Fibroblast of villous mesenchyme (primary cell): ENCODE measurements around the gene AP4B1. TPM values are rescaled to one million over a fixed set of nuclear protein-coding genes. Genes with fewer than 3 reads are reported as not detected.
A peak's percentile ranks its signal among the peaks of the same experiment; 100 is the strongest.

Experiments used
- DNase-seq: peaks from one replicate; pipeline ENCODE4 v3.0.0-alpha.2; 2010; ENCODE audit warnings: low read depth
- H3K4me3 ChIP-seq: 2 replicates; pipeline ENCODE4 v1.5.1; 2011; ENCODE audit warnings: low read depth, mild to moderate bottlenecking, low read length
- total RNA-seq: library from RNA; depleted of rRNA; stranded (reverse); fragments of >200 nt; gene quantifications from 2 replicates; pipeline ENCODE4 v1.2.3, GENCODE V29; 2012
- TF ChIP-seq, protein P1 (sequence below): IDR thresholded peaks from 2 replicates; pipeline ENCODE4 v1.5.1; 2012; ENCODE audit warnings: low read depth, mild to moderate bottlenecking, low read length; ENCODE audit not compliant: insufficient read depth

Gene AP4B1
- total RNA-seq, 1 donor = 19.4 TPM

DNA sequence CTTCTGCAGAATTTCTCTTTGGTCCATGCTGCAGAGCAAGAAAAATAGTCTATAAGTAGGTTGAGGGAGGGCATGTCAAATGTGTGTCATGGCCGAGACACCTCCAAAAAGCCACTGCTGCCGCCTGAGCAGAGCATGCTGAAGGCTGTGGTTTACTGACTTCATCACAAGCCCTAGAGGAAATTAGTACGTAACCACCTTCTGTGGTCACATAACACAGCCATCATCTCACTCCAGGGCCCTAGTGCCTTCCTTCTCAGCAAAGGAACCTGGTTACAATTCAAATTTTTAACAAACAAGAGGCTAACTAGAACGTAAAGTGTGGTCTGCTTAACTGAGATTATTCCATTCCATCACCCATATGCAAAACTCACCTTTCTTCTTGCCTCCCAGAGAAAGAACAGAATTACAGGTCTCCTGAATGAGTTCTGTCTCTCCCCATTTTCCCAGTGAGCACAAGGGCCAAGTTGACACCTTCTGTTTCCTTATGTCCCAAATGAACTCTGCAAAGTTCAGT is 32.9 kb downstream of the AP4B1 start, which contains the start of gene PTPN22:
Gene PTPN22 (minus strand): TSS at position 116 of the 517 bp plus-strand sequence.
- H3K4me3 ChIP-seq = no peak within 1 kb of the TSS
- TF ChIP-seq, protein P1, sequence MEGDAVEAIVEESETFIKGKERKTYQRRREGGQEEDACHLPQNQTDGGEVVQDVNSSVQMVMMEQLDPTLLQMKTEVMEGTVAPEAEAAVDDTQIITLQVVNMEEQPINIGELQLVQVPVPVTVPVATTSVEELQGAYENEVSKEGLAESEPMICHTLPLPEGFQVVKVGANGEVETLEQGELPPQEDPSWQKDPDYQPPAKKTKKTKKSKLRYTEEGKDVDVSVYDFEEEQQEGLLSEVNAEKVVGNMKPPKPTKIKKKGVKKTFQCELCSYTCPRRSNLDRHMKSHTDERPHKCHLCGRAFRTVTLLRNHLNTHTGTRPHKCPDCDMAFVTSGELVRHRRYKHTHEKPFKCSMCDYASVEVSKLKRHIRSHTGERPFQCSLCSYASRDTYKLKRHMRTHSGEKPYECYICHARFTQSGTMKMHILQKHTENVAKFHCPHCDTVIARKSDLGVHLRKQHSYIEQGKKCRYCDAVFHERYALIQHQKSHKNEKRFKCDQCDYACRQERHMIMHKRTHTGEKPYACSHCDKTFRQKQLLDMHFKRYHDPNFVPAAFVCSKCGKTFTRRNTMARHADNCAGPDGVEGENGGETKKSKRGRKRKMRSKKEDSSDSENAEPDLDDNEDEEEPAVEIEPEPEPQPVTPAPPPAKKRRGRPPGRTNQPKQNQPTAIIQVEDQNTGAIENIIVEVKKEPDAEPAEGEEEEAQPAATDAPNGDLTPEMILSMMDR = no peak

DNA sequence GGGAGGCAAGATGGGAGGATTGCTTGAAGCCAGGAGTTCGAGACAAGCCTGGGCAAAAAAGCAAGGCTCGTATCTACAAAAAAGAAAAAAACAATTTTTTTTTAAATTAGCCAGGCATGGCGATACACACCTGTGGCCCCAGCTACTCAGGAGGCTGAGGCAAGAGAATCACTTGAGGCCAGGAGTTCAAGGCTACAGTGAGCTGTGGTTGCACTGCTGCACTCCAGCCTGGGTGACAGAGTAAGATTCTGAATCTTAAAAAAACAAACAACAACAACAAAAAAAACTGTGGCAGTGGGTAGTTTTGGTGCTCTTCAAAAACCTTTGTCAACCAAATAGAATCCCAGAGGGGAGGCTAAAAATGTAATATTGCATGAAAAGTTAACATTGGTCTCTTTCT is 33.8 kb downstream of the AP4B1 start:
- TF ChIP-seq, protein P1 = no peak

More for the DNA sequence above, 32.9 kb downstream of the AP4B1 start, which contains the start of gene PTPN22:
- peak; percentile 42 for DNase-seq

DNA sequence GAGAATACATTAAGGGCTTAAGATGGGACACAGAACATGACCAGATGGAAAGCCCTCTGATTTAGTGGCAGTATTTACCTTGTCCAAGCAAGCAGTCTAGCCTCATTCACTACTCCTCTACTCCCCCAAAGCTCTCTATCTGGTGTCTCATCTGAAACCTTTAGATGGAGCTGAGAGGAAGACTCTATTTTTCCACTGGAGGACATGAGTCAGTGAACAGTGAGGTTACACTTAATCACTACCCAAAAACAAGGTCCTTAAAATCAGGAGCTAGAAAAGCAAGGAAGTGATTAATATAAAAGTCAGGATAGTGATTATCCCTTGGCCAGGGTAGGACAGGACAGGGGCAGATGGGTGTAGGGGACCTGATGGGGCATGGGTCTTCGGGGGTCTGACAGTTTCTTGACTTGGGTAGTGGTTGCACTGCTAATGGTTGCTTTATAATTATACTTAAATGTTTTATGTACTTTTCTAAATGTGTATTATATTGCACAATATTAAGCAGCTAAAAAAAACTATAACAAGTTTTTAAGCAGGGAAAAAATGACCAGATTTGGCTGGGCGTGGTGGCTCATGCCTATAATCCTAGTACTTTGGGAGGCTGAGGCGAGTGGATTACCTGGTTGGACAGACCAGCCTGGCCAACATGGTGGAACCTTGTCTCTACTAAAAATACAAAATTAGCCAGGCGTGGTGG is 36.1 kb downstream of the AP4B1 start:
- TF ChIP-seq, protein P1 = no peak
- no peak overlapping the region for H3K4me3 ChIP-seq
- DNase-seq = no peak

More for the DNA sequence above, 33.8 kb downstream of the AP4B1 start:
- H3K4me3 ChIP-seq = no peak overlapping the region
- no peak for DNase-seq

DNA sequence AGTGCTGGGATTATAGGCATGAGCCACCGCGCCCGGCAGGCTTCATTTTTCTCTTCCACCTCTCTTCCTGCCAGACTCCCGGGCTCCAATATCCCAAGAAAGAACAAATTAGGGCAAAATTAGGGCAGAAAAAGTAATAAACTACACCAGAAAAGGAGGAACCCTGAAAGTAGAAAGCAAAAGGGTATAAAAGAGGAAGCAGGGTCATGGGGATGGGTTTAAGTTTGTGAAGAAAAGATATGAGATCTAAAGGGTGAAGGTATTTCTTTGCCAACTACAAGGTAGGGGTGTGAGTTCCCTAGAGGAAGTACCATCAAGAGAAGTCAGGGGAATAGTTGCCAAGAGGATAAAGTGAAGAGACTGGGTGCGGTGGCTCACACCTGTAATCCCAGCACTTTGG is 43.0 kb downstream of the AP4B1 start:
- H3K4me3 ChIP-seq = no peak overlapping the region
- TF ChIP-seq, protein P1 = no peak
- no peak for DNase-seq

DNA sequence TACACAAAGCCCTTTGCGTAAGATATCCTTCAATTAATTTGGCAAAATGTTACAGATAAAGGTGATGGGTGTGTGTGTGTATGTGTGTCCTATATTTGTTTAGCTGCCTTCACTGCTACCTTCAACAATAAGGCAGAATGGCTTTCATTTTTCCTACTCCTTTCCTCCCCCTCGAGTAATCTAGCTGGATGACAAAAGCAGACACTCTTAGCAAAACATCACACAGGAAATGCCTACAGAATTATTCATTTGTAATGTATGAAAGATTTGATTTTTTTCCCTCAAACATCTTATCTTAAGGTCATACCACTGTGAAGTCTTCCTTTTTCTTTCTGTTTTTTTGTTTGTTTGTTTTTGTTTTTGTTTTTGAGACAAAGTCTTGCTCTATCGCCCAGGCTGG is 43.7 kb downstream of the AP4B1 start:
- peak overlapping the region; percentile 29 for H3K4me3 ChIP-seq
- TF ChIP-seq, protein P1 = no peak
- peak; percentile 68 for DNase-seq

DNA sequence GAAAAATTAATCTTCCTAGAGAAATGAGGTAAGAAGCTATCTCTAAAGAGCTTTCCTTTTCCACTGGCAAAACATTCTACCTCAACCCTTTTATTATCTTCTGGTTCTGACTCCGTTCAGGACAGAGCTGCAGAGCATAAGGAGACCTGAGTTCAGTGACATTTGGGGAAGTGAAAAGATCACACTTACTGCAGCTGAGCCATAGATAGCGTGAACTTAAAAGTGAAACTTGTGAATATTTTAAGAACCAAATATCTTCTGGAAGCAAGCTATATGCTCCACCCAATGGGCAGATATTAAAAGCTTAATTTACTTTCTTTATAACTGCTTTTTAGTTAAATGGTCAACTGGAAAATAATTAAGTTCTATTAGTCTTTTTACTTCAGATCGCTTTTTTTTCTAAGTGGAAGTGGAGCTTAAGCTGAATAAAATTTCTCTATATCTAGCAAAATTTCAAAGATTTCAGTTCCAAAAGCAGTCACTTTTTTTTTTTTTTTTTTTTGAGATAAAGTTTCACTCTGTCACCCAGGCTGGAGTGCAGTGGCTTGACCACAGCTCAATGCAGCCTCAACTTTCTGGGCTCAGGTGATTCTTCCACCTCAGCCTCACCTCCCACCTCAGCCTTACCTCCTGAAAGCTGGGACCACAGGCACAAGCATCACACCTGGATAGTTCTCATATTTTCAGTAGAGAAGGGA is 45.0 kb downstream of the AP4B1 start:
- H3K4me3 ChIP-seq = no peak overlapping the region
- no peak for DNase-seq
- TF ChIP-seq, protein P1 = no peak
